SK-N-SH treated with all-trans-retinoic acid at 6 μM for 48 hours (cell line): Measurements from ENCODE around the gene GPR68.

Experiments used
- ATAC-seq: fragments of 200-7000 bp; cut with Tn5 transposase; 3 replicates; pipeline ENCODE4 v1.9.1; 2020; ENCODE audit warnings: mild to moderate bottlenecking, moderate library complexity
- ARNTL ChIP-seq: fragments of 450-650 bp; formaldehyde crosslinking; IDR thresholded peaks from 2 replicates; pipeline ENCODE4 v1.5.0; 2020; ENCODE audit warnings: low read depth, mild to moderate bottlenecking, moderate library complexity, borderline replicate concordance
- CREB5 ChIP-seq: fragments of 250-450 bp; sonication (Bioruptor Pico); IDR thresholded peaks from 2 replicates; pipeline ENCODE4 v1.5.1; 2020; ENCODE audit warnings: low read depth, mild to moderate bottlenecking, moderate library complexity
- CSDC2 ChIP-seq: fragments of 250-450 bp; sonication (Bioruptor Pico); IDR thresholded peaks from 2 replicates; pipeline ENCODE4 v1.5.0; 2020; ENCODE audit warnings: mild to moderate bottlenecking, moderate library complexity
- CSRNP3 ChIP-seq: fragments of 250-450 bp; sonication (Bioruptor Pico); IDR thresholded peaks from 2 replicates; pipeline ENCODE4 v1.5.1; 2021; ENCODE audit warnings: mild to moderate bottlenecking, moderate library complexity
- GLIS3 ChIP-seq: fragments of 250-450 bp; sonication (Bioruptor Pico); IDR thresholded peaks from 2 replicates; pipeline ENCODE4 v1.5.0; 2020; ENCODE audit warnings: mild to moderate bottlenecking, moderate library complexity
- ISL1 ChIP-seq: fragments of 250-450 bp; sonication (Bioruptor Pico); IDR thresholded peaks from 2 replicates; pipeline ENCODE4 v2.1.2; 2022; ENCODE audit warnings: mild to moderate bottlenecking, moderate library complexity
- OSR1 ChIP-seq: fragments of 250-450 bp; sonication (Bioruptor Pico); IDR thresholded peaks from 2 replicates; pipeline ENCODE4 v1.8.0; 2022; ENCODE audit warnings: moderate library complexity, mild to moderate bottlenecking, inconsistent platforms
- POU6F1 ChIP-seq: fragments of 250-450 bp; sonication (Bioruptor Pico); IDR thresholded peaks from 2 replicates; pipeline ENCODE4 v1.8.0; 2021; ENCODE audit warnings: low read depth, mild to moderate bottlenecking, moderate library complexity, borderline replicate concordance
- RARB ChIP-seq: fragments of 250-450 bp; sonication (Bioruptor Pico); IDR thresholded peaks from 2 replicates; pipeline ENCODE4 v1.8.0; 2021; ENCODE audit warnings: mild to moderate bottlenecking, moderate library complexity
- SNAI2 ChIP-seq: fragments of 250-450 bp; sonication (Bioruptor Pico); IDR thresholded peaks from 2 replicates; pipeline ENCODE4 v1.5.0; 2020; ENCODE audit warnings: mild to moderate bottlenecking, moderate library complexity
- TCF4 ChIP-seq: fragments of 250-450 bp; sonication (Bioruptor Pico); IDR thresholded peaks from 2 replicates; pipeline ENCODE4 v1.8.0; 2021; ENCODE audit warnings: mild to moderate bottlenecking, moderate library complexity, borderline replicate concordance
- TOX ChIP-seq: fragments of 250-450 bp; sonication (Bioruptor Pico); IDR thresholded peaks from 2 replicates; pipeline ENCODE4 v1.8.0; 2021; ENCODE audit warnings: mild to moderate bottlenecking, moderate library complexity, borderline replicate concordance
- ZNF70 ChIP-seq: fragments of 450-650 bp; formaldehyde crosslinking; IDR thresholded peaks from 2 replicates; pipeline ENCODE4 v1.5.0; 2020; ENCODE audit warnings: mild to moderate bottlenecking, moderate library complexity
- TF ChIP-seq, protein P1 (sequence below): fragments of 250-450 bp; sonication (Bioruptor Pico); IDR thresholded peaks from 2 replicates; pipeline ENCODE4 v1.8.0; 2020; ENCODE audit warnings: mild to moderate bottlenecking, moderate library complexity, borderline replicate concordance

The GPR68 gene

GRCh38 chr14:91290986-91291385 is 46.5 kb upstream of the GPR68 start:
- TF ChIP-seq GLIS3, result no peak
- TF ChIP-seq CREB5 (CRISPR knock-in tag), result no peak
- TF ChIP-seq OSR1 (CRISPR knock-in tag), result no peak
- ATAC-seq, result no peak

DNA sequence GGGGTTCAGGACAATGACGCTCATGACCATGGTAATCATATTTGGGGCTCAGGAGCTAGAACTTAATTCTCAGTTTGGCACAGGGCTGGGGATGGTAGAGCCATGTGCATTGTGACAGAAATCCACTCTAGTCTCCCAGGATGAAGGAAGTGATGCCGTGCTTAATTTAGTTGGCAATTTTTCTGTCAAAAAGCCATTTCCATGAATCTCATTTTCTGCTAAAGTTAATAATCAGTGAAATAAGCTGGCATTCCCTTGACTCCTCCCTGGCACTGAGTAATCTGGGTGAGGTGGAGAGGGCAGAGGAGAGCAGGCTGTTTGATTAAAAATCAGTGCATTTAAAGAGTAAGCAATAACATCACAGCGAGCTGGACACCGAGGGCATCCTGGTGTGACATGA is 45.0 kb upstream of the GPR68 start:
- no peak for TF ChIP-seq TOX
- no peak for TF ChIP-seq TCF4 (CRISPR knock-in tag)
- no peak for TF ChIP-seq CSDC2 (CRISPR knock-in tag)
- TF ChIP-seq GLIS3, result no peak
- TF ChIP-seq SNAI2 (CRISPR knock-in tag), result no peak
- TF ChIP-seq, protein P1, sequence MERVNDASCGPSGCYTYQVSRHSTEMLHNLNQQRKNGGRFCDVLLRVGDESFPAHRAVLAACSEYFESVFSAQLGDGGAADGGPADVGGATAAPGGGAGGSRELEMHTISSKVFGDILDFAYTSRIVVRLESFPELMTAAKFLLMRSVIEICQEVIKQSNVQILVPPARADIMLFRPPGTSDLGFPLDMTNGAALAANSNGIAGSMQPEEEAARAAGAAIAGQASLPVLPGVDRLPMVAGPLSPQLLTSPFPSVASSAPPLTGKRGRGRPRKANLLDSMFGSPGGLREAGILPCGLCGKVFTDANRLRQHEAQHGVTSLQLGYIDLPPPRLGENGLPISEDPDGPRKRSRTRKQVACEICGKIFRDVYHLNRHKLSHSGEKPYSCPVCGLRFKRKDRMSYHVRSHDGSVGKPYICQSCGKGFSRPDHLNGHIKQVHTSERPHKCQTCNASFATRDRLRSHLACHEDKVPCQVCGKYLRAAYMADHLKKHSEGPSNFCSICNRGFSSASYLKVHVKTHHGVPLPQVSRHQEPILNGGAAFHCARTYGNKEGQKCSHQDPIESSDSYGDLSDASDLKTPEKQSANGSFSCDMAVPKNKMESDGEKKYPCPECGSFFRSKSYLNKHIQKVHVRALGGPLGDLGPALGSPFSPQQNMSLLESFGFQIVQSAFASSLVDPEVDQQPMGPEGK (CRISPR knock-in tag), result no peak
- no peak for TF ChIP-seq CSRNP3 (CRISPR knock-in tag)
- TF ChIP-seq POU6F1 (CRISPR knock-in tag), result no peak
- TF ChIP-seq RARB (CRISPR knock-in tag), result no peak
- TF ChIP-seq, all 23 proteins: peak for 0
- no peak for ATAC-seq

DNA sequence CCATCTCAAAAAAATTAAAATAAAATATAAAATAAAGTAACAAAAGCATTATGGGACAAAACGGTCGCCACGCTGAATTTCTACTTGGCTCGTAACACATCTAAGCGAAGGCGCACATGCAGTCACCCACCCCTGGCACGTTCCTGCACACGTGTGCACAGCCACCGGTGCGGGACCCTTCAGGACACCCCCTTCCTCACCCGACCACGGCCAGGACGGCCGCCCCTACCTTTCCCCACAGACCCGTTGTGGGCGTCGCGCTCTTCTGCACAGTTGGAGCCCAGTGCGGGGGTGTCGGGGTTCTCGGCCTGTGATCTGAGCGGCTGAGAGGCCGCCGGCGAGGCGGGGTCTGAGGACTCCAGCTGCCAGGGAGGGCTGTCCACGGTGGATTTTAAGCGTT is 44.4 kb upstream of the GPR68 start:
- TF ChIP-seq ZNF70 (CRISPR knock-in tag) (no peak), OSR1 (CRISPR knock-in tag) (no peak), ISL1 (CRISPR knock-in tag) (no peak), SNAI2 (CRISPR knock-in tag) (no peak), CREB5 (CRISPR knock-in tag) (no peak), CSDC2 (CRISPR knock-in tag) (no peak)
- TF ChIP-seq, protein P1 (CRISPR knock-in tag), result no peak
- ATAC-seq, result no peak

GRCh38 chr14:91286530-91286937 is 42.0 kb upstream of the GPR68 start:
- peak; percentile 67 for ATAC-seq
- no peak for TF ChIP-seq CSRNP3 (CRISPR knock-in tag)
- no peak for TF ChIP-seq TCF4 (CRISPR knock-in tag)
- TF ChIP-seq ARNTL (CRISPR knock-in tag), result no peak
- no peak for TF ChIP-seq CSDC2 (CRISPR knock-in tag)
- TF ChIP-seq, all 23 proteins: peak for 0
